ENCODE data around the gene RTL9.

DNA sequence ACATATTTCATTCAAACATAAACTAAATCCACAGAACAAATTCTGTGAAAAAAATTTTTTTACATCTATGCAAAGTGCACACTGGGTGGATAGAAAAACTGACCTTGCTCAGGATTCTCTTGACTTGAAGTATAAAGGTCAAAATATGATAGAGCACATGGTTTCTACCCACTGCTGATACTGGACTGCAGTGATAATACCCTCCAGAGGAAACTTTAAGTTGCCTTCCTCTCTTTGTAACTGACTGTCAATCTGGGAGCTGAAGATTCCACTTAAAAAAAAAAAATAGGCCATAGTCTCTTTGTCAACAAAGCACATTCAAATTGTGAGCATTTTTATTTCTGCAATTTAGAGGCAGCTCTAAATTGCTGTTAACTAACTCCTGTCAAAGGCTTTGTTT lies 37.6 kb upstream of the RTL9 start:
- TF ChIP-seq, protein P1, sequence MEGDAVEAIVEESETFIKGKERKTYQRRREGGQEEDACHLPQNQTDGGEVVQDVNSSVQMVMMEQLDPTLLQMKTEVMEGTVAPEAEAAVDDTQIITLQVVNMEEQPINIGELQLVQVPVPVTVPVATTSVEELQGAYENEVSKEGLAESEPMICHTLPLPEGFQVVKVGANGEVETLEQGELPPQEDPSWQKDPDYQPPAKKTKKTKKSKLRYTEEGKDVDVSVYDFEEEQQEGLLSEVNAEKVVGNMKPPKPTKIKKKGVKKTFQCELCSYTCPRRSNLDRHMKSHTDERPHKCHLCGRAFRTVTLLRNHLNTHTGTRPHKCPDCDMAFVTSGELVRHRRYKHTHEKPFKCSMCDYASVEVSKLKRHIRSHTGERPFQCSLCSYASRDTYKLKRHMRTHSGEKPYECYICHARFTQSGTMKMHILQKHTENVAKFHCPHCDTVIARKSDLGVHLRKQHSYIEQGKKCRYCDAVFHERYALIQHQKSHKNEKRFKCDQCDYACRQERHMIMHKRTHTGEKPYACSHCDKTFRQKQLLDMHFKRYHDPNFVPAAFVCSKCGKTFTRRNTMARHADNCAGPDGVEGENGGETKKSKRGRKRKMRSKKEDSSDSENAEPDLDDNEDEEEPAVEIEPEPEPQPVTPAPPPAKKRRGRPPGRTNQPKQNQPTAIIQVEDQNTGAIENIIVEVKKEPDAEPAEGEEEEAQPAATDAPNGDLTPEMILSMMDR (conservative IDR thresholded peaks at IDR 0.05; ENCODE audit: low read depth, low read length), result no peak
- TF ChIP-seq EZH2 (IDR thresholded peaks at IDR 0.05; ENCODE audit: low read length, unreplicated experiment) (no peak), EZH2phosphoT487 (IDR thresholded peaks at IDR 0.05; ENCODE audit: borderline replicate concordance, low read length) (no peak)

All from PC-3 (cell line).